ENCODE results near the gene KLK14.
A peak's percentile ranks its signal among the peaks of the same experiment; 100 is the strongest.

KLK14 gene, protein sequence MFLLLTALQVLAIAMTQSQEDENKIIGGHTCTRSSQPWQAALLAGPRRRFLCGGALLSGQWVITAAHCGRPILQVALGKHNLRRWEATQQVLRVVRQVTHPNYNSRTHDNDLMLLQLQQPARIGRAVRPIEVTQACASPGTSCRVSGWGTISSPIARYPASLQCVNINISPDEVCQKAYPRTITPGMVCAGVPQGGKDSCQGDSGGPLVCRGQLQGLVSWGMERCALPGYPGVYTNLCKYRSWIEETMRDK

DNA sequence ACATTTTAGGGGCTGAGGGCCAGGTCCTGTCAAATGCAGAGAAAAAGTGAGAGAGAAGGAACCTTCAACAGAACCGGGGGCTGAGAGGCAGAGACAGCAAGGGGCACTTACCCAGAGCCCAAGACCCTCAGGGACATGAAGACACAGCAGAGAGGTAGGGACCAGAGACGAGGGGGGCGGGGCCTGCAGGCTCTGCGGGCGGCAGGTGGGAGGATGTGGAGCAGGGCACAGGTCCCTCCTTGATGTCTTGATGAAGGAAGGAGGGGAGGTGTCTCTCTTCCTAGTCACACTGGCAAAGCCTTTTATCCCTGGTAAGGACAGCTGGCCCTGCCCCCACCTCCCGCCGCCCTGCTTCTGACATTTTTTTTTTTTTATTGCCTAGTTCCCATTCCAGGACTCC lies at the start of gene KLK14:
Gene KLK14, minus strand, starts transcription at position 277 of the 400 bp plus-strand sequence. Its CDS starts 273 bp downstream, at position 4.
- no peak for DNase-seq (ENCODE audit: low spot score)

DNA sequence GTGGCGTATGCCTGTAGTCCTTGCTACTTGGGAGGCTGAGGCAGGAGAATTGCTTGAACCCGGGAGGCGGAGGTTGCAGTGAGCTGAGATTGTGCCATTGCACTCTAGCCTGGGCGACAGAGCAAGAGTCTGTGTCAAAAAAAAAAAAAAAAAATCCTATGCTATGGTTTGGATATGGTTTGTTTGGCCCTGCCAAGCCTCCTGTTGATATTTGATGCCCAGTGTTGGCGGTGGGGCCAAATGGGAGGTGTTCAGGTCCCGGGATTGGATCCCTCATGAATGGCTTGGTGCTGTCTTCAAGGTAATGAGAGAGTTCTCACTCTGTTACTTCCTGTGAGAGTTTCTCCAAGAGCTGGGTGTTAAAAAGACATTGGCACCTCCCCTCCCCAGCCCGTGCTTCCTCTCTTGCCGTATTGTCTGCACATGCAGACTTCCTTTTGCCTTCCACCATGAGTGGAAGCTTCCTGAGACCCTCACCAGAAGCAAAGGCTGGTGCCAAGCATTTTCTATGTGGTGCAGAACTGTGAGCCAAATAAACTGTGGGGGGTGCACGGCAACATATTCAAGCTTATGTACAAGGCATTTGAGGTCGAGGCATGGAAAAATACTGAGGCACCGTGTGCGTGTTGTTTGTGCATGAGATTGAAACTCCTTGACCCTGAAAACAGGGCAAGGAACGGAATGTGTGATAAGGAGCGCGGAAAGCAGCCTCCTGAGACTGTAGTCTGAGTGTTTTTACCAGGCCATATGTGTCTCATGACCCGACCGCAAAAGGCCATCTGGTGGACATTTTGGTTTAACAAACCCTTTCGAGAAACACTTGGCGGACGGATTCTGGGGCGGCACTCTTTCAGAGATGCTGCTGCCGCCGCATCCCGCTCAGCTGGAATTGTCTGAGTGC lies 49.3 kb upstream of the KLK14 start:
- DNase-seq (ENCODE audit: low spot score): peak; percentile 50

DNA sequence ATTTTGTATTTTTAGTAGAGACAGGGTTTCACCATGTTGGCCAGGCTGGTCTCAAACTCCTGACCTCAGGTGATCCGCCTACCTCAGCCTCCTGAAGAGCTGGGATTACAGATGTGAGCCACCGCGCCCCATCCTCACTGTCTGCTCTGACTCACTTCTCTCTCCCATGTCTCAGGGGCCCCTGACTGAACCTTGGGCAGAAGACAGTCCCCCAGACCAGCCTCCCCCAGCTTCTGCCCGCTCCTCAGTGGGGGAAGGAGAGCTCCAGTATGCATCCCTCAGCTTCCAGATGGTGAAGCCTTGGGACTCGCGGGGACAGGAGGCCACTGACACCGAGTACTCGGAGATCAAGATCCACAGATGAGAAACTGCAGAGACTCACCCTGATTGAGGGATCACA lies 47.0 kb upstream of the KLK14 start:
- DNase-seq (ENCODE audit: low spot score): no peak

DNA sequence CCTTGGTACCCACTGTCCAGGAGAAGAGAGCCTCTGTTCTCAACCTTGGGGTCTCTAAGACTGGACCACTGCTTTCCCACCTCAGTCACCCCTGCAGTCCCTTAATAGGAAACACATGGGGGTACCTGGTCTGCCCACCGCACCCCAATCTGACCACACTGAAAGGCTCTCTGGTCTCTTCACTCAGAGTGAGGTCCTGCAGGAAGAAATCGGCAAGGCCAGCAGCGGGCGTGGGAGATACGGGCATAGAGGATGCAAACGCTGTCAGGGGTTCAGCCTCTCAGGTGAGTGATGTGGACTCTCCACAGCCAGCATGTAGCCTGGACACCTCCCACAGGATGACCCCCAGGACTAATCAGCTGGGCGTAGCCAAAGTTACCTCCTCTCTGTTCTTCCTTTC lies 45.5 kb upstream of the KLK14 start:
- DNase-seq (ENCODE audit: low spot score): no peak

DNA sequence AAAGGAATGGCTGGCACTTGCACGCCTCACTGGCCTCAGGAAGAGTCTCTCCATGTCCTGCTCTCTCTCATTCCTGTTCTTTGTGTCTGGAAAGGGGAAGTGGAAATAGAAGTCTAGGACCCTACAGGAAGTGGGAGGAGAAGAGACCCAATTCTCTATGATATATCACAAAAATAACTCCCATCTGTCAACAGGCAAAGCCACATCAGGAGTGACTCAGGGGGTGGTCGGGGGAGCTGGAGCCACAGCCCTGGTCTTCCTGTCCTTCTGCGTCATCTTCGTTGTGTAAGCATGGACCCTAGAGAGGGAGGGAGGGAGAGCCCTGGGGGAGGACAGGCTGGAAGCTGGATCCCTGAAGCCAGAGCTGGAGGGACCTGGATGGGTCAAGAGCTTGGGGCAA lies 45.1 kb upstream of the KLK14 start:
- peak; percentile 53 for DNase-seq (ENCODE audit: low spot score)

DNA sequence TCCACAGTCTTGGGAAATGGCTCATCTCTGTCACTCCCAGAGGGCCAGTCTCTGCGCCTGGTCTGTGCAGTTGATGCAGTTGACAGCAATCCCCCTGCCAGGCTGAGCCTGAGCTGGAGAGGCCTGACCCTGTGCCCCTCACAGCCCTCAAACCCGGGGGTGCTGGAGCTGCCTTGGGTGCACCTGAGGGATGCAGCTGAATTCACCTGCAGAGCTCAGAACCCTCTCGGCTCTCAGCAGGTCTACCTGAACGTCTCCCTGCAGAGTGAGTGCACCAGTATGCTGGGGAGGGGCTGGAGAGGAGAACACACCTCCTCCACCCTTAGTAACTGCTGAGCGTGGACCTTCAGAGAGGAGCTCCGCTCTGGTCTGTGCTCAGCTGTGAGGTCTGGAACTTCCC lies 44.3 kb upstream of the KLK14 start:
- no peak for DNase-seq (ENCODE audit: low spot score)

DNA sequence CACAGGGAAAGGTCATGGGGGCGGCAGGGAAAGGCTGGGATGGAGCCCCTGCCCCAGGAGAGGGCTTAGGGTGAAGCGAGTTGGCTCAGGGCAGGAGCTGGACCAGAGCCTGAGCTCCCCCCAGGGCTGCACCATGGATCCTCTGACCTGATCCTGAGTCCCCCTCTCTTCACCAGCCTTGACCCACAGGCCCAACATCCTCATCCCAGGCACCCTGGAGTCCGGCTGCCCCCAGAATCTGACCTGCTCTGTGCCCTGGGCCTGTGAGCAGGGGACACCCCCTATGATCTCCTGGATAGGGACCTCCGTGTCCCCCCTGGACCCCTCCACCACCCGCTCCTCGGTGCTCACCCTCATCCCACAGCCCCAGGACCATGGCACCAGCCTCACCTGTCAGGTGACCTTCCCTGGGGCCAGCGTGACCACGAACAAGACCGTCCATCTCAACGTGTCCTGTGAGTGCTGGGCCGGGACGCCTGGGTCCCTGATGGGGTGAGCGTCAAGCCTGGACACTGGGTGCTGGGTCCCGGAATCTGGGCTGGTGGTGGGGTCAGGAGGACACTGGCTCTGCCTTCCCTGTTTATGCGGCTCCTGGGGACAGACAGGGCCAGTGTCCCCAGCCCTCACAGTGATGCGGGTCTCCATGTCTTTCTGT lies 42.9 kb upstream of the KLK14 start:
- DNase-seq (ENCODE audit: low spot score): no peak

DNA sequence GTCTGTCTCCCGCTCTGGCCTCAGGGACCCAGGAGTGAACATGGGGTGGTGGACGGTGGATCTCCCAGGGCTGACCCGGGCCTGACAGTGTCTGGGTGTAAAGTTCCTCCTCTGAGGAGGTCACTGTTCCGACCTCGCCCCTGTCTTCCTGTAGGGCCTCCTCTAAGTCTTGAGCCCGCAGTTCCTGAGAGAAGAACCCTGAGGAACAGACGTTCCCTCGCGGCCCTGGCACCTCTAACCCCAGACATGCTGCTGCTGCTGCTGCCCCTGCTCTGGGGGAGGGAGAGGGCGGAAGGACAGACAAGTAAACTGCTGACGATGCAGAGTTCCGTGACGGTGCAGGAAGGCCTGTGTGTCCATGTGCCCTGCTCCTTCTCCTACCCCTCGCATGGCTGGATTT lies 42.0 kb upstream of the KLK14 start, which contains the start of gene SIGLEC9:
Gene SIGLEC9, plus strand, starts transcription at position 178 of the 400 bp plus-strand sequence. Its CDS starts 69 bp downstream, at position 247.
- peak; percentile 48 for DNase-seq (ENCODE audit: low spot score)

DNA sequence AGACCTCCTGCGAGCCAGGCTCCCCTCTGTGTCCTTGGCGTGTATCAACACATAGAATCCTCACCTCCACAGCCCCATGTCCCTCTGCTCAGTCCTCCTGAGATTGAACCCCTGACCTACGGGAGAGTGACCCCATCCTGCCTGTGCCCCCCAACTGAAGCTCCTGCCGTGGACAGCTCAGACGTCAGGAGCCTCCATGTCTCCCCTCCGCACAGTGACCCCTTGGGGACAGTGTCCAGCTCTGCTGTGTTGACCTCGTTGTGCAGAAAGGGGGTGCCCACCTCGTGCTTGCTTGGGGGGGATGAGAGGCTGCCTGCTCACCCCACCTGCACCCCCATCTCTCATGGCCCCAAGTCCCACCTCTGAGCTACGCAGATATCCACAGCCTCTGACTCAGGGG lies 41.5 kb upstream of the KLK14 start:
- no peak for DNase-seq (ENCODE audit: low spot score)

DNA sequence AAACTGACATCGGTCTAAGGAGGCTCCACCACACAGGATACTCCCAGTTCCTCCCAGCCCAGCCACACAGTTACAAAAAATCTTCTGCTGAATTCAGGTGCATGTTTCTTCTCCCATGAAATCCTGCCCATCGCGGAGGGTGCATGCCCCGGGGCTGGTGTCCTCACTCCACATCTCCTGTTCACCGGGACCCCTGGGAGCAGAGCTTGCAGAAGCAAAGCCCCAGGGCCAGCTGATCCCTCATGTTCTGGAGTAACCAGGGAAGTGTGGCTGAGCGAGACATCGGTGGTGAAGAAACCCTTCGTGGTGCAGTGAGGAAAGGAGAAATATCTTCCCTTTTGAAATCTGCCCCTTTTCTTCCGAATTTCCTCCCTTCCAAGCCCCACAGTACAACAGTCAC lies 41.1 kb upstream of the KLK14 start:
- DNase-seq (ENCODE audit: low spot score): no peak

DNA sequence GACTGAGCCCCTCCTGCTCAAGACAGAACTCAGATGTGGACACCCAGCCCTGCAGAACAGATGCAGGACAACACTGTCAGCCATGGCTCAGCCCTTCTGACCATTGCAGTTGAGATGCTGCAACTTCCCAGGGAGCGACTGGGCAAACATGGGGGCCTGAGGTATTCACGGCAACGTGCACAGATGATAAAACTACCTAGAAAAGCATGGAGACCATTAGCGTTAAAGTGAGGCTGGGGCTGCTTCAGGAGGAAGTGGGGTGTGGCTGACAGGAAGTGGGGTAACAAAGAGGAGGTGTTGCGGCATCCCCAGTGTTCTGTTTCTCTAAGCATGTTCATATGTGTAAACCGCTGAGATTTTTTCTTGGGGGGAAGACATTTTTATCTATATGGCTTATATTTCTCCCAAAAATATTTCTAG lies 40.7 kb upstream of the KLK14 start:
- DNase-seq (ENCODE audit: low spot score): no peak

DNA sequence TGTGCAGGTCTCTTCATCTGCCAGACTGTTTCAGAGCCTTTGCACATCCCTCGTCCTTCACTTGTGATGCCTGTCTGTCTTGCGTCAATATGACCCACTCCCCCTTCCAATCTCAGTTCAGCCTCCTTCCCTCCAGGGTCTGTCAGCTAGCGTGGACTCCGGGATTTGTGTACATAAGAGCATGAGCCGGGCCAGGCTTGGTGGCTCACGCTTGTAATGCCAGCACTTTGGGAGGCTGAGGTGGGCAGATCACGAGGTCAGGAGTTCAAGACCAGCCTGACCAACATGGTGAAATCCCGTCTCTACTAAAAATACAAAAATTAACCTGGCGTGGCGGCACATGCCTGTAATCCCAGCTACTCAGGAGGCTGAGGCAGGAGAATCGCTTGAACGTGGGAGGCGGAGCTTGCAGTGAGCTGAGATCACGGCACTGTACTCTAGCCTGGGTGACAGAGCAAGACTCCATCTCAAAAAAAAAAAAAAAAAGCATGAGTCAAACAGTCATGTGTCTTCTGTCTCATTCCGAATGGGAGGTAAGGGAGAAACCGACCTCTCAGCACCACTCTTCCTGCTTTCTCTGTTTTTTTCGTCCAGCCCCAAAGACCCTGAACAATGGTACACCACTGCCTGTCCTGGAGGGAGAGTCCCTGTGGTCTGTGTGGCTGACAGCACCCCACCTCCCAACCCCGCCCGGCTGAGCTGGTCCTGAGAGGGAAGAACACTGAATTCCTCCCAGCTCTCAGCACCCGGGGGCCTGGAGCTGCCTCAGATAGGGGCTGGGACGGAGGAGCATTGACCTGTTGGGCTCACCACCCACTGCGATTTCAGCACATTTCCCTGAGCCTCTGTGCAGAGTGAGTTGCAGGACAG lies 39.7 kb upstream of the KLK14 start:
- DNase-seq (ENCODE audit: low spot score): no peak

DNA sequence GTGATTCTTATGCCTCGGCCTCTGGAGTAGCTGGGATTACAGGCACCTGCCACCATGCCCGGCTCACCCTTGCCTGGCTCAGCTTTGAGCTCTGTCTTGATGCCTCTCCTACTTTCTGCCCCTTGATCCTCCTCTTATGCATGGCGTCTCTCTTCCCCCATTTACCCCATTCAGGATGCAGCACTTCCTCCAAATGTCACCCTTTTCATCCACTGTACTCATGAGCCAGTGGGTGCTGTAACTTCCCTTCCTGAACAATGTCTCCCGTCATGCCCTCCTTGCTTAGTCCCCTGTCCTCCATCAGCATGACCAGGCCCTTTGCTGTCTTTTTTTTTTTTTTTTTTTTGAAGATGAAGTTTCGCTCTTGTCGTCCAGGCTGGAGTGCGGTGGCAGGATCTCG lies 38.6 kb upstream of the KLK14 start:
- DNase-seq (ENCODE audit: low spot score): no peak

DNA sequence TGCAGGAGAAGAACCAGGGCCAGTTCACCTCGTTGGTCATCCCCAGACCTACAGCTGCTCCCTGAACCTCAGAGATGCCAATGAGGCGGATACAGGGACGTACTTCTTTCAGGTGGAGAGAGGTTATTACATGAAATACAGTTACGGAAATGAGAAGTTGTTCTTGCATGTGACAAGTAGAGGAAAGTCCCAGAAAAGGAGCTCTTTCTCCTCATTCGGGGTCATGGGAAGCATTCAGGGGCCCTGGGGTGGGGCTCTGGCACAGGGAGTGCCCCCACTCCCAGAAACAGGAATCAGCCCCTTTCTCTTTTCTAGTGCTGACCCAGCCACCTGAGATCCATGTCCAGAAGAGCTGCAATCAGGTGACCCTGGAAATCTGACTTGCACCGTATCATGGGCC lies 37.5 kb upstream of the KLK14 start:
- DNase-seq (ENCODE audit: low spot score): no peak

DNA sequence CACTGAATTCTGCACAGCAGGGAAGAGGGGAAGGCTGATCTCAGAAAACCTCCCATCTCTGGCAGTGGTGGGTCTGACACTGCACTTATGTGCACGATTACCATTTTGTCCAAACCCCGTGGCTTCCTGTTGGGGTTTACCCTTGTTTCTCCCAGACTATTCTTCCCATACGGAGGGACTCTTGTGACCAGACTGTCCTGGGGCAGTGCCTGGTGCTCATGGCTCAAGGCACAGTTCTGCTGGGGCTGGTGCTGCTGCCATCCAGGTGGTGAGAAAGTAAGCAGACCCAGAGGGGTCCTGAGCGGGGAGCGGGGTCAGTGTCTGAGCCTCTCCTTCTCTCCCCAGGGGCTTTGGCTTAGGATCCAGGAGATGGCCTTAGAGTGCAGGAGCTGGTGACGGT lies 36.9 kb upstream of the KLK14 start:
- DNase-seq (ENCODE audit: low spot score): no peak

DNA sequence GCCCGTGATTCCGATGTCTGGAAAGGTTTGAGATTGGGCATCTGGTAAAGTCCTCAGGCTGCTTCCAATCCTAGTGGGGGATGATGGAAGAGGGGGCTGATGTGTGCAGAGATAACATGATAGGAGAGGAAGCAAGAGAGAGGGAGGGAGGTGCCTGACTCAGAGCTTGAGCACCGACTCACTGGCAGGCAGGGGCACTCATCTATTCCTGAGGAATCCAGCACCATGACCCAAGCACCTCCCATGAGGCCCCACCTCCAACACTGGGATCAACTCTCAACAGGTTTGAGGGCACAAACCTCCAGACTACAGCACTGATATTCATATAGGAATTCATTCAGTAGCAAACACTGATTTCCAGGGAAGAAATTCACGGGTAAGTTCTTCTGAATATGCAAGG lies 36.4 kb upstream of the KLK14 start:
- no peak for DNase-seq (ENCODE audit: low spot score)

DNA sequence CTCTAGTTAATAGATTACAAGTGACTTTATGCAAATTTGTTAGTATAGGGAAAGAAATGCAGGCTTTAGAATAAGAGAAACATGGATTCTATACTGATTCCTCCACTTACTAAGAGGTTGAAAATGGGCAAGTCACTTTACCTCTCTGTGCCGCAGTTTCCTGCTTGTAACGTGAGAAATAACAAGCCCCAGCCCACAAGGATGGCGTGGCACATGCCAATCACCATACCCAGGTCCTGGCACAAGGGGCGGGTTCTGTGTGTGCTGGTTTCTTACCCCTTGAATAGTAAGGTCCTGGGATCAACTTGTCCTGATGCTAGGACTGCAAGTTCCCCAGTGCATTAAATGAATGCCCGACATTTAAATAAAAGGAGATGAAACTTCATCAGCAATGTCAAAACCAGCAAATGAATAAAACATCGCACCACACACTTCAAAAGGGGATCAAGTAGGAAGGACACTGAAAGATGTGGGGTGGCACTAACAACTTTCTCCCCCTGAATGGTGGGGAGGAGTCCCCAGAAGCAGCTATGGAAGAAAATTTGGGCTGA lies 34.1 kb upstream of the KLK14 start:
- no peak for DNase-seq (ENCODE audit: low spot score)

DNA sequence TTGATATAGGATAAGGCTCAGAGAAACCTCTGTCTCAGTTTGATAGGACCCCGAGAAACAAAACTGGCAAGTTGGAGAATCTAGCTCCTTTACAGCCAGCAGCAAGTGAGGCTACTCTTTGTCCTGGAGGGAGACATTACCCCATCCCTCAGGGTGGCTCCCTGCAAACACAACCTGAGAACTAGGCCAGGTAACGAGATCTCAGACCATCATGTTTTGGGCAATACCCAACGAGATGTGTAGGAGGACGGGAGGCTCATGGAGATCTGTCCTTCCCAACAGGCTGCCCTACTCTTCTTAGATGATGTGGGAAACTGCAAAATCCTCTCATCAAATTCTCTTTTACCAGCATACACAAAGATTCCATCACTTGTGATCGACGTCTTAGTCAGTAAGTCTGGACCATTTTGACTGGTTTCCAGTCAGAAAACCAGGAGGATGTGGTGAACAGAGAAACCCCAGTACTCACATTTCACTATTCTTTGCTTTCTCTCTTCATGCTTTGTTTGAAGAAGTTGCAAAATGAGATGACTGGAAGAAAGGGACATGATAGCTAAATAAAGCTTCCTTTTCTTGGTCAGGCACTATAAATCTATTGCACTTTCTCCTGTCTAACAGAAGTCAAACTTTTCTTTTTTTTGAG lies 31.5 kb upstream of the KLK14 start:
- DNase-seq (ENCODE audit: low spot score): peak; percentile 37

DNA sequence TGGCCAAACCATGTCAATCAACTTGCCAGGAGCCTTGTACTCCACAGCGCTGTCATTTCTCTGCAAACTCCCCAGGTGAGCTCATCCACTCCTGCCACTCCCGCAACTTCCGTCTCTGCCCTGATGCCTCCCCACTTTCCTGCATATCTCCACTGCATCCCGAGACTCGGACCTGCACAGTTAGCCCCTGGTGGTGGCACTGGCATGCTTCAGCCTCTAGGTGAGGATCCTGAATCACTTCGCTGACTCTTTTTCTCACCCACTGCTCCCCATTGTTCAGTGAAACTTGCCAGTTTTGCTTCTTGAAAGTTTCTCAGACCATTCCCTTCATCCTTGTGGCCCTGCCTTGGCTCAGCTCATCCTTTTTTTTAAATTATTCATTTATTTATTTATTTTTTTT lies 28.9 kb upstream of the KLK14 start:
- DNase-seq (ENCODE audit: low spot score): no peak

DNA sequence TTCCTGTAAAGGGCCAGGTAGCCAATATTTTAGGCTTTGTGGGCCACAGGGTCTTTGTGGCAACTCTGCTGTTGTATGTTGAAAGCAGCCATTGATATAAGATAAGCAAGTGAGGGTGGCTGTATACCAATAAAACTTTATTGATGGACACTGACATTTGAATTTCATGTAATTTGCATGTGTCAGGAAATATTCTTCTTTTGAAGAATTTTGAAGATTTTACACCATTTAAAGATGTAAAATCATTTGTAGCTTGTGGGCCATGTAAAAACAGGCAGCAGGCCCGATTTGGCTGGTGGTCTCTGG lies 27.9 kb upstream of the KLK14 start:
- DNase-seq (ENCODE audit: low spot score): no peak

DNA sequence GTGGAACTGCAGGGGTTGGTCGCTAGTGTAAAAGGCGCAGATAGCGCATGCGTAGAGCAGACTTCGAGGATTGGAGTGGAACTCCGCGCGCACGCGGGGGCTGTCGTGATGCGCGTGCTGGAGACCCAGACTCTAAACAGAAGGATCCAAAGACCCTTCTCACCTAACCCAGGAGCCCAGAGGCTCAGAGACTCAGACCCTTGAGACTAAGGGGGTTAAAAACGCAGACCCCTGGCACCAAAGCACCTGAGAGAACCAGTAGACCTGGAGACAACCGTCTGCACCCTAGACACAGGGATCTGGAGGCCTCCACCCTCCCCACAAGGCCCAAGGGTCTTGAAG lies 26.1 kb upstream of the KLK14 start:
- DNase-seq (ENCODE audit: low spot score): no peak

All from pons (tissue), 1 donor.